HG03520 (cell line): ENCODE data around the gene CBX8.

Source experiments
- ATAC-seq: cut with Tn5 transposase; IDR thresholded peaks from one replicate; pipeline ENCODE4 v1.9.1; 2021; ENCODE audit warnings: mild to moderate bottlenecking, moderate library complexity; ENCODE audit not compliant: unreplicated experiment

The CBX8 gene

DNA sequence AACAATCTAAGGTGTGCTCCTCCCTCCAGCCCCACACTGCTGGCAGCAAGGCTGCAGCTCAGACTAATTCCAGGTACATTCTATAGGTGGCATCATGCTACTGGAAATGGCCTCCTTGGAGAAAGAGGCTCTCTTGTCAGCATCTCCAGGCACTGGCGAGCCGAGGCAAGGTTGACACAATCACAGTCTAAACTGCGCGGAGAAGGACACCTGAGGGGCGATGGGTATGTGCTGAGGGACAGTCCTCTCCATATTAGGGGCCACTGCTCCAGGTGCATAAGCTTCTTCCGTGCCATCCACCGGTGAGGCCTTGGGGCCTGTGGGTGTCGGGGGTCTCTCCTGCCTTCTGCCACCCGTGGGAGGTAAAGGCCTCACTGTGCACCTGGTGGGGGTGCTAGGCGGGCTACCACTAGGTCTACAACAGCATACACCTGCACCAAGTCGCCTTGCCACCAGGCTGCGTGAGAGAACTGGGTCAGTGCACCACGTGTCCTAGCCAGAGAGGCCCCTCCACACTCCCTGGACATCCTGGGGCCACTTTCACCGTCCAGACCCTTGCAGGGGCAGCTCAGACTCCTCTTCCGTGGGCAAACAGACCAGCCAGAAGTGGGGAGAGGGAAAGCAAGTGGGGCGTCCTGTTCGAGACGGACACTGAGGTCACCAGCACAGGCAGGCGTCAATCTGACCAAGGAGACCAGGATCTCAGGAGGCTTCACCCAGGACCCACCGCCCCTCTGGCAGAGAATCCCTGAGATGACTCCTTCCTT, 12.1 kb upstream of the CBX8 start:
- ATAC-seq, result no peak

DNA sequence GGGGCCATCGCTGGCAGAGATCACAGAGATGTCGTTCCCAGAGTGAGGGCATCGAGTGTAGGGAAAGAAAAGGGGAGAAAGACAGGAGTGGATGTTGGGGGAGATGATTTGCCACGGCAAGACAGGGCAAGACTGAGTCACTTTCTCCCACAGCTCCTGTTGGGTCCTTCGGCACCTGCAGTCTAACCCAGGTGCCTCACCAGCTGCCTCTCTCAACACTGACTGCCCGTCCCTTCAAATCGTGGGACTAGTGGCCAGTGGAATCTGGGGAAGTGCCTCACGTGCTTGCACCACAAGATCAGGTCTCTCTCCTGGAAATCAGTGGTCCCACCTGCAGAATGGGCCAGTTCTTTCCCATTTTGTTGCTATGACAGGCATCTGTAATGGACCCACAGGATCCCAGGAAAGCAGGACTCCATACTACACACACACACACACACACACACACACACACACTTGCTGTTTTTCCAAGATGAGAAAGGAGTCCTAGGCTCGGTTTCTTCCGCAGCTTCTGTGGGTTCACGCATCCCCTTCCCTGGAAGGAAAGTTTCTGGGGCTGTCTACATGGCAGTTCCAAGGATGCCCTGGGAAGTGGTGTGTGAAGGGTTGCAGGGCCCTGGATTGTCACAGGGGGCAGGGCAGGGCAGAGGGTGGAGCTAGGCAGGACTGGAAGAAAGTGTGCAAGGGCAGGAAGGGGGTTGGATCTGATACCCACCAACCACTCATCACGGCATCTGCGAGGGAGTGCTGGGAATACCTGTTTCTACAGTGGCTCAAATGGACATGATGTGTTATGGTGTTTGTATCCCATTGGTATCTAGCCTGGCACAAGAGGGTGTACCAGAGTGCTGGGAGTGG, 10.2 kb upstream of the CBX8 start:
- ATAC-seq, result no peak

- ATAC-seq, result no peak
Measured at GRCh38 chr17:79806446-79806760, 9.5 kb upstream of the CBX8 start.

- ATAC-seq, result no peak
Measured at GRCh38 chr17:79804856-79805696, 8.2 kb upstream of the CBX8 start.

DNA sequence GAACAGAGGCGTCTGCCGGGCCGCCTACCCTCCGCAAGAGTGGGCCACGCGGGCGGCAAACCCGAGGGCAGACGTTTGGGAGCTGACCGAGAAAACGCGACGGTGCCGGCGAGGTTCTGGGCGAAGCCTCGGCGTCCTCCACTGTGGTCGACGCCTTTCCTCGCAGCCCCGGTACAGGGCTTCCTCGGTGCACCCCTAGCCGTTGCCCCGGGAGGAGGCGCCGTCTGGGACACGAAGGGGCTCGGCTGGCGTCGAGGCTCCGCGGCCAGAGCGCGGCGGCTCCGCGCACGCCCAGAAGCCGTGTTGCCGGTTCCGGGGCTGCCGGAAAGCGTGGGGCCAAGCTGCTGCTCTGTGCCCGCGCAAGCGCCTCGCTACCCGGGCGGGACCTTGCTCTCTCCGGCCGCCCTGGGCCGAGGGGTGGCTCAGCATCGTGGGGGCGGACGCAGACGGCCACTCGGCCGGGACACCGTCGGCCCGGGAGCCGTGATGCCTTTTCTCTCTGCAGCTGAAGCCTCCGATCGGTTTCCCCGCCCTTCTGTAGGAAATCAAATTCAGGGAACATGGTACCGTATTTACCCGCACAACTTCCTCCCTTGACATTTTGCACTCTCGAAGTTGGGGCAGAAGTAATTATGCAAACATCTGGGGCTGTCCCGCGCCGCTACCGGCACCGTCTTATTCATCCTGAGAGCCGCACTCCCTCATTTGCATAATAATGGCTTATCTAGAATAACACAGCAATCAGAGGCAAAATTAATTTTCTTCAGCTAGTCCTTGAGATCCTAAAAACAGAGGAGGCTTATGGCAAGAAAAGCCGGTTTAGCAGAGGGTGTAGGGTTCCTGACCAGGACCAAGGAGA, 7.3 kb upstream of the CBX8 start:
- ATAC-seq, result peak; percentile 54

DNA sequence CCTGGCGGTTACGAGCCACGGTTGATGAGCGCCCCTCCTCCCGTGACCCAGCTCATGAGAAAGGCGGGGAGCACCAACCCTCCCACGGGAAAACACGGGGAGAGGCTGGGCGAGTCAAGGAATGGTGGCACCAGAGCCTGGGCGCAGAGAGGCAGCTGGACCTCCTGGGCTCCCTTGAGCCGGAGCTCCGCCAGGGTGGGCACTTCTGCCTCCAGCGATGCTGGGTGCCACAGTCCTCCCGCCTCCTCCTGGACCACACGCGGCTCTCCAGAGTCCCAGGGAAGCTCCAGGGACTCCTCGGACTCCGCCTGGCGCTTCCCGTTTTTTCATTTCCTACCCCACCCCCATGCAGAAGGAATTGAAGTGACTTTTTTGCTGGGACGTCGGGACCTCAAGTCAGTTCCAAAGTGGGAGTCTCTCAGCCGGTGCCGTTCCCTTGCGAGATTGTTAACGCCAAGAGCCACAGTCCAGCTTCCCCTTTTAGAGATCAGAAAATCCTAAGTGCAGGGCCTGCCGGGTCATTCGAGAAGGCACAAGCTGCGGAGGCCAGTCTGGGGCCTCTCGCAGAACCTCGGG, 6.6 kb upstream of the CBX8 start:
- ATAC-seq, result no peak

- no peak for ATAC-seq
Measured at GRCh38 chr17:79802736-79803420, 6.0 kb upstream of the CBX8 start.

GRCh38 chr17:79802039-79802735, 5.3 kb upstream of the CBX8 start:
- ATAC-seq, result no peak

DNA sequence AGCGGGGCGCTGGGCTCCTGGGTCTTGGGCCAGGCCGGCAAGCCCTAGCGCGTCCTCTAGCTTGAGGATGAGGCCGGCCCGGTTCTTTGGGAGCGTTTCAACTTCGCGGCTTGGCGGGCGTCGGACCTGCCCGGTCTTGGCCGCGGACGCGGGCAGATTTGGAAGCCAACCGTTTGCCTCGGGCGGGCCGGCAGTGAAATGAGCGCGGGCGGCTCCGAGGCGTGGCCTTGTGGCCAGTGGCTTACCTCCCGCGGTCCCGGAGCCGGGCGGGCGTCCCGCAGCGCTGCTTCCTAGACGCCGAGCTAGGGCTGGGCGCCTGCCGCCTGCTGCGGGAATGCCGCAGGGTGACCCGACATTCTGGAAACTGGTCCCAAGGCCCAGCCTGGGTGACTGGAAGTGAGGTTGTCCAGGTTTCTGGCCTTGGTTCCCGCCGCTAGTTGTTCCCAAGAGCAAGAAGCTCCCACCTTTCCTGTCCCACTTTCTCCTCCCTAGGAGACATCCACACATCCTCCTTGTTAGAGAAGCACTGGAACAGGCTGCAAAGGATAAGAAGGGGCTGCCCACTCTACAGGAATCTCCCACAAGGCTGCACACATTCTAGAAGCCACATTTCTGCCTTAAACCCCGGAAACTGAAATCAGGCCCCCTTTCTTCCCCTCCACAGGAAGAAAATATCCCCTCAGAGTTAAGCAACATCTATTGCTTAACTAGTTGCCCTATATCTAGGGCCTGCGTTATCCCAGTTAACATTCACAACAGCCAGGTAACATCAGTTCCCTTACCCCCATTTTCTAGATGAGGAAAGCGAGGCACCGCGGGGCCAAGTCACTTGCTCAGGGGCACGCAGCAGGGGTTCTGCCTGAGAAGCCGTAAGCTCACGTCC, 4.5 kb upstream of the CBX8 start:
- ATAC-seq, result no peak

- ATAC-seq, result no peak
Measured at GRCh38 chr17:79800325-79801155, 3.7 kb upstream of the CBX8 start.

- no peak for ATAC-seq
Measured at GRCh38 chr17:79799538-79800324, 2.9 kb upstream of the CBX8 start.

GRCh38 chr17:79799174-79799537, 2.3 kb upstream of the CBX8 start:
- no peak for ATAC-seq

GRCh38 chr17:79798299-79799173, 1.7 kb upstream of the CBX8 start:
- ATAC-seq, result no peak

- ATAC-seq, result peak; percentile 24
Measured at GRCh38 chr17:79797492-79798298, 818 bp upstream of the CBX8 start.

DNA sequence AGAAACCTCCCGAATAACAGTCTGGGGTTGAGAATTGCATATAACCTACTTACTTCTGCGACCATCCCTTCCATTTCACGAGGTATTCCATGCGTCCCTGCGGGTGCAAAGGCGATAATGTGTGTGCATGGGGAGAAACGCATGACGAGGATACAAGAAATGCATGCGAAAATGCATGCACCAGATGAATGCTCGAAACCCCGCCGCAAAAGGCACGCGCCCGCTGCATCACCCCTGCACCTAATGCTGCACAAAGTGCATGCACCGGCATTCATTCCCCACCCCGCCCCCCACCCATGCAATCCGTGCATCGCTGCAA, 474 bp downstream of the CBX8 start:
- ATAC-seq, result no peak
